ENCODE measurements around the gene IFITM10.

The IFITM10 gene

GRCh38 chr11:1717745-1718144 is 32.6 kb downstream of the IFITM10 start:
- DNase-seq (ENCODE audit: low read depth, low spot score): no peak

- no peak for DNase-seq (ENCODE audit: low read depth, low spot score)
Measured at GRCh38 chr11:1714908-1715885, 35.2 kb downstream of the IFITM10 start.

- DNase-seq (ENCODE audit: low read depth, low spot score): no peak
Measured at GRCh38 chr11:1708716-1709115, 41.7 kb downstream of the IFITM10 start.

GRCh38 chr11:1707751-1708150 is 42.6 kb downstream of the IFITM10 start:
- no peak for DNase-seq (ENCODE audit: low read depth, low spot score)

GRCh38 chr11:1706634-1707400 is 43.6 kb downstream of the IFITM10 start:
- DNase-seq (ENCODE audit: low read depth, low spot score): no peak

- peak; percentile 47 for DNase-seq (ENCODE audit: low read depth, low spot score)
Measured at GRCh38 chr11:1705126-1706052, 45.0 kb downstream of the IFITM10 start.

GRCh38 chr11:1703146-1703545 is 47.2 kb downstream of the IFITM10 start:
- DNase-seq (ENCODE audit: low read depth, low spot score): no peak

- no peak for DNase-seq (ENCODE audit: low read depth, low spot score)
Measured at GRCh38 chr11:1702506-1702905, 47.9 kb downstream of the IFITM10 start.

- DNase-seq (ENCODE audit: low read depth, low spot score): no peak
Measured at GRCh38 chr11:1701091-1701807, 49.1 kb downstream of the IFITM10 start.

GRCh38 chr11:1699771-1700170 is 50.6 kb downstream of the IFITM10 start:
- no peak for DNase-seq (ENCODE audit: low read depth, low spot score)

GRCh38 chr11:1696608-1697570 is 53.5 kb downstream of the IFITM10 start, which contains the start of gene KRTAP5-6:
Gene KRTAP5-6 (plus strand): TSS chr11:1697195. CDS start chr11:1697246, 51 bp downstream.
- no peak for DNase-seq (ENCODE audit: low read depth, low spot score)

- DNase-seq (ENCODE audit: low read depth, low spot score): no peak
Measured at GRCh38 chr11:1695548-1696108, 54.8 kb downstream of the IFITM10 start.

GRCh38 chr11:1694846-1695547 is 55.4 kb downstream of the IFITM10 start:
- no peak for DNase-seq (ENCODE audit: low read depth, low spot score)

GRCh38 chr11:1694064-1694845 is 56.1 kb downstream of the IFITM10 start:
- DNase-seq (ENCODE audit: low read depth, low spot score): peak; percentile 92

- DNase-seq (ENCODE audit: low read depth, low spot score): peak; percentile 92
Measured at GRCh38 chr11:1693327-1694063, 56.9 kb downstream of the IFITM10 start.

- DNase-seq (ENCODE audit: low read depth, low spot score): no peak
Measured at GRCh38 chr11:1692708-1693326, 57.6 kb downstream of the IFITM10 start.

Data from astrocyte of the hippocampus (primary cell).